HCT116 (cell line): ENCODE data around the gene ATP6V1E1. TPM values are rescaled to one million over a fixed set of nuclear protein-coding genes. Genes with fewer than 3 reads are reported as not detected.

Experiments
- ATAC-seq: fragments of 200-7000 bp; cut with Tn5 transposase; 2 replicates; pipeline ENCODE4 v1.9.1; 2020; ENCODE audit warnings: mild to moderate bottlenecking, moderate library complexity
- BruUV-seq: library from RNA; stranded (reverse); fragments of 400-500 nt; replicated peaks from 2 replicates; lab custom pipeline; 2021; lab: Mats Ljungman, UMichigan
- CTCF ChIA-PET: fragments of 300-600 bp; sonication (Branson Sonifier 250); formaldehyde crosslinking; loops from one replicate; lab custom pipeline; 2021; ENCODE audit warnings: antibody characterized with exemption; lab: Charles Lee
- POLR2A ChIA-PET: fragments of 300-600, 350-600 bp; sonication (Branson Sonifier 250); formaldehyde crosslinking; loops from one replicate; lab custom pipeline; 2021; ENCODE audit warnings: antibody characterized with exemption; lab: Charles Lee
- RAD21 ChIA-PET, 2 experiments: fragments of 300-600 bp; sonication (Branson Sonifier 250); formaldehyde crosslinking; loops; one replicate each; lab custom pipeline; 2023; ENCODE audit warnings: low total read pairs in 2 of 2; ENCODE audit not compliant: uncharacterized antibody in 2 of 2, unreplicated experiment in 2 of 2, low non-redundant PET in 1 of 2; lab: Charles Lee
- DNase-seq: peaks from one replicate; pipeline ENCODE4 v3.0.0-alpha.2; 2010; ENCODE audit warnings: low read depth, low spot score
- H2AFZ ChIP-seq: fragments of 200-600 bp; shearing (Covaris generic), sonication (generic); 2 replicates; pipeline ENCODE4 v1.6.1; 2017; ENCODE audit warnings: low read depth, mixed run types, mixed read lengths, antibody characterized with exemption, low read length; ENCODE audit not compliant: poor library complexity, severe bottlenecking
- H3K27ac ChIP-seq: 2 replicates; pipeline ENCODE4 v1.5.1; 2012; ENCODE audit warnings: low read depth, low read length
- H3K27me3 ChIP-seq: fragments of 200-600 bp; sonication (generic); 2 replicates; pipeline ENCODE4 v1.6.1; 2016; ENCODE audit warnings: mixed run types, low read length, mixed read lengths; ENCODE audit not compliant: insufficient read depth
- H3K36me3 ChIP-seq, 2 experiments: fragments of 200-500 bp in 1 of 2; fragments of 200-600 bp in 1 of 2; sonication (Bioruptor generic) in 1 of 2; sonication (generic) in 1 of 2; 2 replicates each; pipeline versions ENCODE4 v1.5.1 to v1.6.1; 2014 to 2016; ENCODE audit warnings: low read length in 2 of 2, inconsistent platforms in 1 of 2, mixed read lengths in 1 of 2, mixed run types in 1 of 2; ENCODE audit not compliant: insufficient read depth in 2 of 2, control insufficient read depth in 1 of 2
- H3K4me1 ChIP-seq, 2 experiments: fragments of 200-600 bp in 1 of 2; sonication (generic) in 1 of 2; 2 replicates each; pipeline versions ENCODE4 v1.5.1 to v1.6.1; 2012 to 2017; ENCODE audit warnings: low read length in 2 of 2, inconsistent platforms in 1 of 2, mild to moderate bottlenecking in 1 of 2, mixed read lengths in 1 of 2, mixed run types in 1 of 2, moderate library complexity in 1 of 2; ENCODE audit not compliant: insufficient read depth in 2 of 2, control insufficient read depth in 1 of 2
- H3K4me2 ChIP-seq: fragments of 200-600 bp; sonication (generic); 2 replicates; pipeline ENCODE4 v1.6.1; 2017; ENCODE audit warnings: mixed run types, low read length, mixed read lengths
- H3K4me3 ChIP-seq, 2 experiments: fragments of 200-600 bp in 1 of 2; sonication (generic) in 1 of 2; replicated peaks in 1 of 2; 2 replicates each; pipeline ENCODE4 v1.5.1; 2011 to 2016; ENCODE audit warnings: low read length in 2 of 2, control low read depth in 1 of 2, low read depth in 1 of 2, mild to moderate bottlenecking in 1 of 2, mixed read lengths in 1 of 2, mixed run types in 1 of 2
- H3K79me2 ChIP-seq: fragments of 200-600 bp; sonication (generic); 2 replicates; pipeline ENCODE4 v1.6.1; 2017; ENCODE audit warnings: mild to moderate bottlenecking, mixed run types, low read length, moderate library complexity, mixed read lengths; ENCODE audit not compliant: insufficient read depth
- H3K9ac ChIP-seq: fragments of 200-600 bp; sonication (generic); 2 replicates; pipeline ENCODE4 v1.6.1; 2016; ENCODE audit warnings: low read length, mixed read lengths
- H3K9me2 ChIP-seq: fragments of 200-600 bp; sonication (generic), shearing (Covaris generic); 2 replicates; pipeline ENCODE4 v1.6.1; 2017; ENCODE audit warnings: mixed run types, mild to moderate bottlenecking, moderate library complexity; ENCODE audit not compliant: insufficient read depth
- H3K9me3 ChIP-seq, 2 experiments: fragments of 200-500 bp in 1 of 2; fragments of 200-600 bp in 1 of 2; sonication (Bioruptor generic) in 1 of 2; sonication (generic) in 1 of 2; 2 replicates each; pipeline ENCODE4 v1.6.1; 2014 to 2017; ENCODE audit warnings: low read length in 2 of 2, mixed read lengths in 2 of 2, inconsistent platforms in 1 of 2, low read depth in 1 of 2, mild to moderate bottlenecking in 1 of 2, mixed run types in 1 of 2, moderate library complexity in 1 of 2; ENCODE audit not compliant: control insufficient read depth in 1 of 2, insufficient read depth in 1 of 2
- H4K20me1 ChIP-seq: fragments of 200-600 bp; sonication (generic), shearing (Covaris generic); 2 replicates; pipeline ENCODE4 v1.6.1; 2017; ENCODE audit warnings: mixed run types, mild to moderate bottlenecking, moderate library complexity; ENCODE audit not compliant: insufficient read depth
- CBX3 ChIP-seq: IDR thresholded peaks from 2 replicates; pipeline ENCODE4 v1.6.1; 2012; ENCODE audit warnings: low read depth
- EGR1 ChIP-seq: IDR thresholded peaks from 2 replicates; pipeline ENCODE4 v1.6.1; 2012; ENCODE audit warnings: low read depth
- ELF1 ChIP-seq: IDR thresholded peaks from 2 replicates; pipeline ENCODE4 v1.6.1; 2012; ENCODE audit warnings: low read depth, borderline replicate concordance
- EZH2 ChIP-seq: fragments of 200-600 bp; sonication (generic); IDR thresholded peaks from 2 replicates; pipeline ENCODE4 v1.6.1; 2017; ENCODE audit warnings: antibody characterized with exemption, mixed run types
- JUND ChIP-seq: IDR thresholded peaks from 2 replicates; pipeline ENCODE4 v1.6.1; 2012
- POLR2AphosphoS5 ChIP-seq: IDR thresholded peaks from 2 replicates; pipeline ENCODE4 v1.6.1; 2011; ENCODE audit warnings: mild to moderate bottlenecking, low read depth, low read length, moderate library complexity
- RAD21 ChIP-seq: IDR thresholded peaks from 2 replicates; pipeline ENCODE4 v1.6.1; 2012; ENCODE audit warnings: low read depth, mild to moderate bottlenecking
- SIN3A ChIP-seq: IDR thresholded peaks from 2 replicates; pipeline ENCODE4 v1.6.1; 2012; ENCODE audit warnings: low read depth
- SP1 ChIP-seq: IDR thresholded peaks from 2 replicates; pipeline ENCODE4 v1.6.1; 2012; ENCODE audit warnings: low read depth
- SRF ChIP-seq: IDR thresholded peaks from 2 replicates; pipeline ENCODE4 v1.6.1; 2012; ENCODE audit warnings: low read depth
- TCF7L2 ChIP-seq: IDR thresholded peaks from 2 replicates; pipeline ENCODE4 v1.7.0; 2011; ENCODE audit warnings: borderline replicate concordance, inconsistent platforms; ENCODE audit not compliant: insufficient read depth, insufficient read length; ENCODE audit errors: extremely low read depth
- intact Hi-C: fragments of 100-400 bp; cut with micrococcal nuclease; formaldehyde crosslinking; loops from 2 replicates; pipeline ENCODE4 v1.10.0; 2022
- total RNA-seq: library from RNA; stranded (reverse); gene quantifications from one replicate; pipeline ENCODE4 v1.2.1, GENCODE V29; 2021; ENCODE audit not compliant: unreplicated experiment
- TF ChIP-seq, protein P1 (sequence below), 3 experiments: fragments of 200-600 bp in 1 of 3; sonication (generic) in 1 of 3; IDR thresholded peaks in 2 of 3; conservative IDR thresholded peaks in 1 of 3; 2 replicates each; pipeline ENCODE4 v1.5.1; 2012 to 2017; ENCODE audit warnings: low read depth in 2 of 3, low read length in 2 of 3, antibody characterized with exemption in 1 of 3, borderline replicate concordance in 1 of 3, control low read depth in 1 of 3, mild to moderate bottlenecking in 1 of 3, mixed read lengths in 1 of 3, mixed run types in 1 of 3, moderate library complexity in 1 of 3; ENCODE audit not compliant: insufficient read depth in 1 of 3
- TF ChIP-seq, protein P2 (sequence below): IDR thresholded peaks from 2 replicates; pipeline ENCODE4 v1.6.1; 2012
- TF ChIP-seq, protein P3 (sequence below): IDR thresholded peaks from 2 replicates; pipeline ENCODE4 v1.6.1; 2011; ENCODE audit warnings: mild to moderate bottlenecking, low read length, moderate library complexity; ENCODE audit not compliant: insufficient replicate concordance; ENCODE audit errors: extremely low read depth

Gene ATP6V1E1
- total RNA-seq, 1 experiment from 2014 or later, result 107 TPM

DNA sequence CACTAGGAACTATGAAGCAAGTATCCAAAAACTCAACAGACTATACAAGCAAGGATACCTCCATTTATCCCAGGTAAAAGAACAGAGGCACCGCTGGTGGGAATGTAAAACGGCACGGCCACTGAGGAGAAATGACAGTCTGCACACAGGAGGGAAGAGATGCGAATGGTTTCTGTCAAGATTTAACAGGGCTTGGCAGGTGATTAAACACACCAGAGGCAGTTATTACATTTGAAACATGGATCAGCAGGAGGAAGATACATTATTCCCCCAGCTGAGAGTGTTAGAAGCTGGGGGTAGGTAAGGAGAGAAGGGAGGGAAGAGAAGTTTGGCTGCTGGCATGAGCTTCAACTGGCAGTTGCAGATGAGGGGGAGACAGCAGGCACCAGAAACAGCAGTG lies 30.2 kb downstream of the ATP6V1E1 start:
- intact Hi-C loops, result no loop called here
- BruUV-seq, result no TSS peak
- TF ChIP-seq, protein P1, sequence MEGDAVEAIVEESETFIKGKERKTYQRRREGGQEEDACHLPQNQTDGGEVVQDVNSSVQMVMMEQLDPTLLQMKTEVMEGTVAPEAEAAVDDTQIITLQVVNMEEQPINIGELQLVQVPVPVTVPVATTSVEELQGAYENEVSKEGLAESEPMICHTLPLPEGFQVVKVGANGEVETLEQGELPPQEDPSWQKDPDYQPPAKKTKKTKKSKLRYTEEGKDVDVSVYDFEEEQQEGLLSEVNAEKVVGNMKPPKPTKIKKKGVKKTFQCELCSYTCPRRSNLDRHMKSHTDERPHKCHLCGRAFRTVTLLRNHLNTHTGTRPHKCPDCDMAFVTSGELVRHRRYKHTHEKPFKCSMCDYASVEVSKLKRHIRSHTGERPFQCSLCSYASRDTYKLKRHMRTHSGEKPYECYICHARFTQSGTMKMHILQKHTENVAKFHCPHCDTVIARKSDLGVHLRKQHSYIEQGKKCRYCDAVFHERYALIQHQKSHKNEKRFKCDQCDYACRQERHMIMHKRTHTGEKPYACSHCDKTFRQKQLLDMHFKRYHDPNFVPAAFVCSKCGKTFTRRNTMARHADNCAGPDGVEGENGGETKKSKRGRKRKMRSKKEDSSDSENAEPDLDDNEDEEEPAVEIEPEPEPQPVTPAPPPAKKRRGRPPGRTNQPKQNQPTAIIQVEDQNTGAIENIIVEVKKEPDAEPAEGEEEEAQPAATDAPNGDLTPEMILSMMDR (IDR thresholded peaks at IDR 0.05 in 2 of 3, conservative IDR thresholded peaks at IDR 0.05 in 1 of 3; ENCODE audit: borderline replicate concordance in 1 of 3, insufficient read depth in 1 of 3, low read depth in 2 of 3, low read length in 2 of 3), result no peak
- TF ChIP-seq RAD21, result no peak
- TF ChIP-seq EZH2, result no peak
- no peak for TF ChIP-seq SIN3A
- TF ChIP-seq SP1, result no peak
- Histone ChIP-seq H3K4me1 (peaks cover 0 to 5% of the 10 kb centered on the region in 2 experiments; a peak in 2 of 4 replicates), H3K9ac (no peak overlapping the region), H3K36me3 (peaks cover 40 to 41% of the 10 kb centered on the region in 2 experiments; a peak in 3 of 4 replicates), H3K27me3 (no peaks in the 10 kb centered on the region), H3K4me2 (no peak overlapping the region), H3K4me3 (no peak overlapping the region), H3K27ac (no peak overlapping the region), H4K20me1 (no peaks in the 10 kb centered on the region), H2AFZ (no peak overlapping the region), H3K9me2 (no peaks in the 10 kb centered on the region), H3K79me2 (peaks cover 3% of the 10 kb centered on the region), H3K9me3 (no peaks in the 10 kb centered on the region)
- DNase-seq, result no peak
- ATAC-seq, result no peak
- ChIA-PET RAD21 (no interaction called here), POLR2A (no interaction called here), CTCF (no interaction called here)

DNA sequence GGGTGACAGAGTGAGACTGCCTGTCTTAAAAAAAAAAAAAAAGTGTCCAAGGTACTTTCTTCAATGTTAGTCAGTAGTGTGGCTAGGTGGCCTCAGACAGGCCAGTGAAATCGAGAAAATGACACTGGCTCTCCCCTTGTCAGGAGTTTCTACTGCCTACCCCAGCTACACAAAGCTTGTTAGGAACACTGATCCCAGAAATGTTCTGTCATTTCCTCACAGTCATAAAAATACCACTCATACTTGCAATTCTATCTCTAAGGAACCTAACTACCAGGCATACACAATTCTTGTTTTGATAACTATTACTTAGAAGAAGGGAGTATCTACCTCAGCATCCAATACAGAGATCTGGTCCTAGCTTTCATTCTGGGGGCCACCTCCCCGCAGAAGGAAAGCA lies 31.3 kb downstream of the ATP6V1E1 start:
- POLR2A ChIA-PET, result interaction anchor here (0.5 kb wide), 1 partner anchor 11 kb away, joined by 3 read pairs; no protein-coding TSS in a partner anchor
- TF ChIP-seq SP1 (no peak), POLR2AphosphoS5 (no peak), ELF1 (no peak), EGR1 (no peak), CBX3 (no peak), TCF7L2 (no peak), JUND (no peak), SRF (no peak)
- TF ChIP-seq, protein P1 (IDR thresholded peaks at IDR 0.05 in 2 of 3, conservative IDR thresholded peaks at IDR 0.05 in 1 of 3; ENCODE audit: borderline replicate concordance in 1 of 3, insufficient read depth in 1 of 3, low read depth in 2 of 3, low read length in 2 of 3), result no peak
- TF ChIP-seq, protein P2, sequence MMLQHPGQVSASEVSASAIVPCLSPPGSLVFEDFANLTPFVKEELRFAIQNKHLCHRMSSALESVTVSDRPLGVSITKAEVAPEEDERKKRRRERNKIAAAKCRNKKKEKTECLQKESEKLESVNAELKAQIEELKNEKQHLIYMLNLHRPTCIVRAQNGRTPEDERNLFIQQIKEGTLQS, result no peak
- TF ChIP-seq, protein P3, sequence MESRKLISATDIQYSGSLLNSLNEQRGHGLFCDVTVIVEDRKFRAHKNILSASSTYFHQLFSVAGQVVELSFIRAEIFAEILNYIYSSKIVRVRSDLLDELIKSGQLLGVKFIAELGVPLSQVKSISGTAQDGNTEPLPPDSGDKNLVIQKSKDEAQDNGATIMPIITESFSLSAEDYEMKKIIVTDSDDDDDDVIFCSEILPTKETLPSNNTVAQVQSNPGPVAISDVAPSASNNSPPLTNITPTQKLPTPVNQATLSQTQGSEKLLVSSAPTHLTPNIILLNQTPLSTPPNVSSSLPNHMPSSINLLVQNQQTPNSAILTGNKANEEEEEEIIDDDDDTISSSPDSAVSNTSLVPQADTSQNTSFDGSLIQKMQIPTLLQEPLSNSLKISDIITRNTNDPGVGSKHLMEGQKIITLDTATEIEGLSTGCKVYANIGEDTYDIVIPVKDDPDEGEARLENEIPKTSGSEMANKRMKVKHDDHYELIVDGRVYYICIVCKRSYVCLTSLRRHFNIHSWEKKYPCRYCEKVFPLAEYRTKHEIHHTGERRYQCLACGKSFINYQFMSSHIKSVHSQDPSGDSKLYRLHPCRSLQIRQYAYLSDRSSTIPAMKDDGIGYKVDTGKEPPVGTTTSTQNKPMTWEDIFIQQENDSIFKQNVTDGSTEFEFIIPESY, result no peak

More for the DNA sequence above, 31.3 kb downstream of the ATP6V1E1 start:
- Histone ChIP-seq H3K4me1 (peaks cover 0 to 5% of the 10 kb centered on the region in 2 experiments; a peak in 2 of 4 replicates), H3K4me3 (no peak overlapping the region), H3K4me2 (no peak overlapping the region), H3K9me3 (no peaks in the 10 kb centered on the region), H3K27ac (no peak overlapping the region), H3K79me2 (no peaks in the 10 kb centered on the region), H3K27me3 (no peaks in the 10 kb centered on the region), H3K9me2 (no peaks in the 10 kb centered on the region), H3K36me3 (peaks cover 44 to 46% of the 10 kb centered on the region in 2 experiments; a peak in 3 of 4 replicates), H4K20me1 (no peaks in the 10 kb centered on the region), H2AFZ (no peak overlapping the region), H3K9ac (no peak overlapping the region)
- ChIA-PET CTCF (no interaction called here), RAD21 (no interaction called here)
- intact Hi-C loops, result no loop called here
- BruUV-seq, result no TSS peak
- ATAC-seq (no peak), DNase-seq (no peak)
